ENCODE results near the gene TPRA1. TPM values are rescaled to one million over a fixed set of nuclear protein-coding genes. Genes with fewer than 3 reads are reported as not detected.

The TPRA1 gene
- total RNA-seq, 1 donor from 2014 or later: 18.6 TPM

DNA sequence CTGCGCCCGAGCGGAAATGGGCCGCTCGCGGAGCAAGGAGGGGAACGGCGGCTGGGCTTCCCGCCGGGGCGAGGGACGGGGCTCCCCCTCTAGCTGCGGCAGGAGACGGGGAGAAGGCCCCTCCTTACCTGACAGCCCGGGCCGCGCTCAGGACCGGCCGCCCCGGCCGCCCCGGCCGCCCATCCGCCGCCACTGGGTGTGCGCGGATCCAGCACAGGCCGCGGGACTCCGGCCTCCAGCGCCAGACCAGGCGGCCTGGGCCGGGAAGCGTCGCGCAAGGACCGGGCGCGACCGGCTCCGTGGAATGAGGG lies 296 bp downstream of the TPRA1 start:
- peak; percentile 40 for DNase-seq

DNA sequence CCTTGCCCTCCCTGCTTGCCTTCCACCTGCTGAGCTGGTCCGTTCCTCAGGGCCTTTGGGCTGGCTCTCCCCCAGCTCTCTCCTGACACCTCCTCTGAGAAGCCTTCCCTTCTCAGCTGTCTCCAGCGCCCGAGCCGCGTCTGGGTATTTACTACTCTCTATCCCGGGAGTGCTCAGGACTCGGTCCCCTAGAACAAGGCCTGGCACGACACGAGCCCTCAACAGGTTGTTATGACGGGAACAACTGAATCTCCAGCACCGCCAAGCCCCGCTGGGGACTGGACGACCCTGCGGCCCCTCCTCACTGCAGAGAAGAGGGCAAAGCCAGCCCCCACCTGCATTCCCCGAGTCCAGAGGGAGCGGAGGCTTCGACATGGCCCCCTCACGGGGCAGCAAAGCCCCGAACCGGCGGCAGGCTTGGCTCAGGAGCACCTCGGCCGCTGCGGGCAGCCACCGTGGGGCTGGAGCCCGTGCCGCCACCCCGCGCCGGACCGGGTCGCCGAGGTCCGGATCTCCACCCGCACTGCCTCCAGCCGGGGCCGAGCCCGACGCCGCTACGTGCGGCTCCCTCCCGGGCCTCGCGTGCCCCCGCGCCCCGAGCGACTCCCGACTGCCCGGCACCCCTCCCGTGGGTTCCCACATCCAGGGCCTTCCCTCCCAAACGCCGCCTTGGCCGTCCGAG lies 792 bp downstream of the TPRA1 start:
- no peak for DNase-seq

DNA sequence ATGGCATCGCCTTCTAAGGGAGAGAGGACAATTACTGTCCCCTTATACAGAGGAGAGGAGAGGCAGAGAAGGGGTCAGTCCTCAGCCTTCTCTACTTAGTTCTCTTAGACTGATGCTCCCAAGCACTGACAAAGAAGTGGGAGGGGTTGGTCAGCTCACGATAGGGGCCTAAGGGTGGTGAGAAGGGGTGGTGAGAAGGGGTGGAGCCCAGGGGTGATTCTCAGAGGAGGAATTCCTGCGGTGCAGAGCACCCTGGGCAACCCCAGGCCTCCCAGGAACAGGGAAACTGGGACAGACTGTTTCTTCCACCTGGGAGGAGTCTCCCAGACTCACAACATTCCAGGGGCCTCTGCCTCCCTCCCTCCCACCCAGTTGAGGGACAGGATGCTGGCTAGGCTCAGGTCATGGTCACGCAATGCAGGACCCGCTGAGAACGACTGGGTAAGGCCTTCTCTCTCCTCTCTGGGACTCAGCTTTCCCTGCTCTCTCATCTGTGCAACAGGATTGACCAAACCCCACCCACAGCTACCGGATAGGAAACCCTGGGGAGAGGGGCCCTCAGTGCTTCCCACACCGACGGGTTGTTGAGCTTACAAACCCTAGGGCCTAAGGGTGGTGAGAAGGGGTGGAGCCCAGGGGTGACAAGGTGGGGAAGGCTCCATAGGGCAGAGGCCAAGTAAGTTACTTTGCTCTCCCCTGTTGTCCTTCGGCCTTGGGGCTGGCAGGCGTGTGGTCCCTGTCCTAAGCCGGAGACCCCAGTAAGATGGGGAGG lies 1.5 kb downstream of the TPRA1 start:
- DNase-seq: no peak

DNA sequence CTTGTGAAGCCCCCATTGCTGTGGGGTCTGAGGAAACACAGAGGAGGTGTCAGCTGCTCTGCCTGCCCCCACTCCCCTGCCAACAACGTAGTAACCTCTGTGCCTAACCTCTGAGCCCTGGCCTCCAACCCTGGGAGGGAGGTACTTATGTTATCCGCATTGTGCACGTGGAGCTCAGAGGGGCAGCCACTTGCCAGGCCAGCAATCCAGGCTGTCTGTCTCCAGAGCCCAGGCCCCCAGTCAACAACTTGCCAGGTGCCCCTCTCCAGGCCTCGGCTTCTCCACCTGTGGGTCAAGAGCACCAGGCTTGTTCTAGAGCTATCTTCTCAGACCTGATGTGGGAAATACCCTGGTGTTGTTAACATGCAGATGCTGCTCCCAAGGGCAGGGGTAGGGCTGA lies 2.7 kb downstream of the TPRA1 start:
- no peak for DNase-seq

DNA sequence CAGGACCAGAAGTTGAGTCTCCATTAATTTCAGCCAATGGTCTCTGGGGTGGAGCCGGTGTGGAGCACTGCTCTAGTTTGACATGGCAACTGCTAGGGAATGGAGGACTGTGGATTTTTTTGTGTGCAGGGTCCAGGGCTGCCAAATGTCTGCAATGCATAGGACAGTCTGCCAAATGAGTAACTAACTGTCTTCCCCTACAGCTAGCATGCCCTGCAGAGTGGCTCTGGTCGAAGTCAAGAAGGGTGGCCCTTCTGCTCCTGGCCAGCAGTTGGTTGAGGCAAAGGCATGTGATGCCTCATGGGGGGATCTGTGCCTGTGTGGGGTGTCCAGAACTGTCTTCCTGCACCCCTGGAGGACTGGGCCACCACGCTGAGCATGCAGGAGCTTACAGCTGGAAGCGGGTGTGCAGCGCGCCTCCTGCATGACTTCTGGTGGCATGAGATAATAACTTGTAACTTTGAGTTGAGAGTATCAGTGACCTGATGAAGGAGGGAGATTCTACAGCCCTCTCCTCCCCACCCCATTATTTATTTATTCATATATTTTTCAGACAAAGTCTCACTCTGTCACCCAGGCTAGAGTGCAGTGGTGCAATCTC lies 4.6 kb downstream of the TPRA1 start:
- no peak for DNase-seq

DNA sequence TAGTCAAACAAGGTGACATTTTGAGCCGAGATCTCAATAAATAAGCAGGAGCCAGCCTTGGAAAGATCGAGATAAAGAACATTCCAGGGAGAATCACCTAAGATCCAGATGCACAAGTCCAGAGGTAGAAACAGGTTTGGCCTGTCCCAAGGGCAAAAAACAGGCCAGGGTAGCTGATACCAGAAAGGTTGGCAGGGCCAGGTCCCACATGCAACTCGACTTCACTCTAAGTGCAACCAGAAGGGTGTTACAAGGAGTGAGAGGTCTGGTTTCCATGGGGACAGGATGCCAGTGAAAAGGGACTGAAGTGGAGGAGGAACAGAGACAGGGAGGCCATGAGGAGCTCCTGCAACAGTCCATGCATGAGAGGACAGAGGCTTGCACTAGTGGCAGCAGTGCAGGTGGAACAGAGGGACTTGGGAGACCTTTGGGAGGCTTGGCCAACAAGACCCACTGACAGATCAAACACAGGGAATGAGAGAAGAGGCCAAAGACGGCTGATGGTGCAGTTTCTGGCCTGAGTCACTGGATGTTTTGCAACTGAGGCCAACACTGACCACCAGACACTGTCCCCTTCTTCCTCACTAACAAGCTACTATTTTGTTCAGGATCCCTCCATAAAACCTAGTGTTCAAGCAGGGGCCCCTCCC lies 5.2 kb downstream of the TPRA1 start:
- no peak for DNase-seq

DNA sequence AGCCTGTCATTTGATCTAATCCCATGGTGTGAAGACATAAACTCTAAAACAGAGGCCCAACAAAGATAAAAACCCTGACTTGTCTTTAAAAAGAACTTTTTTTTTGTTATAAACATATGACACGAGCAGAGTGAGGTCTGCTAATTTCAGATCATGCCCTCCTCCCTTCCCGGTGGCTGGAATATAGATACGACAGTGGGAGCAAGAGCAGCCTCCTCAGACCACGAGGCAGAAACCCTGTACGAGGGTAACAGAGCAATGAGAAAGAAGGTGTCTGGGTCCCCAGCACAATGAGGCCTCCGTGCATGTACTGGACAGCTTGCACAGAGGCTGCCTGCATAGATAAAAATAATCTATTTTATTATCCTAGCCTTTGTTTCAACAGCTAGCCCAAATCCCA lies 5.8 kb downstream of the TPRA1 start:
- DNase-seq: no peak

DNA sequence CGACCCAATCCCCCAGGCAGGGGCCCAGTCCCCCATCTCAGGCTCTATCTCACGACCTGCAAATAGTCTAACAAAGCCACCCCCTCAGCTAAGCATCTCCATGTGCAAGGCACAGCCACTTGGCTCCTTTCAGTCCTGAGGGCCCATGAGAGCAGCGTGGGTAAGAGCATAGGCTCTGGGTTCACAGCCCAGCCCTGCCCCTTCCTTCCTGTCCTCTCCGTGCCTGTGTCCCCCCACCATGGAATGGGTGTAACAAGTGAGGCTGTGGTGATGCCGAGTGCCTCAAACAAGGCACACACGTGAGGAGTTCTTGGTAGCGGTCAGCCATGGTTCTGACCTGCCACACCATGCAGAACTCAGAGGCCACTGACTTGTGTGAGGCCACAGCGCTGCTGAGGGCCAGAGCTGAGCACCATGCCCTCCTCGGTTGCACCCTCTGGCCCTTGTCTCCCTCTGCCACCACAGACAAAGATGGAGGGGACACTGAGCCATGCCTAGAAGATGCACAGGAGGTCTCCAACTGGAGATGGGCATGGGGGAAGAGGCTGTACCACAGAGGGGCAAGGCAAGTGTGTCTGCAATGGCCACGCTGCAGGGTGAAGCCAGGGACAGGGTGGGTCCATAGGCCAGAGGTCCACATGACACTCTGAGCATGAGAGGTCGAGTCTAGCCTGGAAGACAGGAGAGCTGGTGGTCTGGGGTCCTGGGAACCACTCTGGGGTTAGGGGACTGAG lies 10.0 kb downstream of the TPRA1 start:
- DNase-seq: no peak

DNA sequence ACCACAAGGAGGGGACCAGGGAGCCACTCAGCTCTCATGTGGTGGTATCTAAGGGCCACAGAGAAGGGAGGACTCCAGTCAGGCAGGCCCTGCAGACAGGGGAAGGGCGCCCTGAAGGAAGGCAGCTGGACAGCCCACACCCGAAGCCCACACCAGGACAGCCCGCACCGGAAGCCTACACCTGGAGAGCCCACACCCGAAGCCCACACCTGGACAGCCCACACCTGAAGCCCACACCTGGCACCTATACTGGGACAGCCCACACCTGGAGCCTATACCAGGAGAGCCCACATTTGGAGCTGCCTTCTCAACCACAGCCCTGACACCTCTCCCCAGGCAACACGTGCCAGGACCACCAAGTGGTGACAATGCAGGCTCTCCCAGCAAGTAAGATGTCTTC lies 11.7 kb downstream of the TPRA1 start:
- no peak for DNase-seq

DNA sequence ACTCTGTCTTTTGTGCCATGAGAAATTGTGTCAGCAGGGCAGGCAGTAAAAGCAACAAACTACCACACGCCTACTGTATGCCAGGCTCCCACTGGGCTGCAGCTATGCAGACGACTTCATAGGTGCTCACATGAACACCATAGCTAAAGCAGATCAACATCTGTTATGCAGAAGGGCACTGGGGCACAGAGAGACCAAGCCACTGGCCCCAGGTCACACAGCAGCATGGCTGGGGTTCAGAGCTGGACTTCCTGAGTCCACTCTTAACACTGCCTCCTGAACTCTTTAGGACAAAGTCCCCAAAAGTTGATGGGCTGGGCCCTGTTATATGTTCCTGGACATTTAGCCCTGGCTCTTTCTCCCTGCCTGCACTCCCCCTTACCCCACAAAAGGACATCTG lies 12.4 kb downstream of the TPRA1 start:
- DNase-seq: no peak

DNA sequence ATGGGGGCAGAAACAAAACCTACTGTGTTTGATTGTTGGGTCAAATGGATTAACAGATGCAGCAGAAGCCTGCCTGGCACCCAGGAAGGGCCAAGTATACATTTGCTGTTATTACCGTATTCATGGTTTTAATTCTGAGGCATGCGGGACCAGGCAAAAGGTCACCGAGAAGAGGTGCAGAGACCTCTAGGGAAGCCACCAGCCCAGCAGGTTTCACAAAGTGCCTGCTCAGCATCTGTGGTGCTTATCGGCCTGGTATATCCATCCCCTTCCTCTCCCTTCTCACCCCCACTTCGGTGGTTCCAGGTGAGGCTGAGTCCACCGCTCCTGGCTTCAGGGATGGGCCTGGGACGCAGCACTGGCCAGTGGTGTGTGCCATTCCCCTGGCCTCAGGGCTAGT lies 13.1 kb downstream of the TPRA1 start:
- no peak for DNase-seq

DNA sequence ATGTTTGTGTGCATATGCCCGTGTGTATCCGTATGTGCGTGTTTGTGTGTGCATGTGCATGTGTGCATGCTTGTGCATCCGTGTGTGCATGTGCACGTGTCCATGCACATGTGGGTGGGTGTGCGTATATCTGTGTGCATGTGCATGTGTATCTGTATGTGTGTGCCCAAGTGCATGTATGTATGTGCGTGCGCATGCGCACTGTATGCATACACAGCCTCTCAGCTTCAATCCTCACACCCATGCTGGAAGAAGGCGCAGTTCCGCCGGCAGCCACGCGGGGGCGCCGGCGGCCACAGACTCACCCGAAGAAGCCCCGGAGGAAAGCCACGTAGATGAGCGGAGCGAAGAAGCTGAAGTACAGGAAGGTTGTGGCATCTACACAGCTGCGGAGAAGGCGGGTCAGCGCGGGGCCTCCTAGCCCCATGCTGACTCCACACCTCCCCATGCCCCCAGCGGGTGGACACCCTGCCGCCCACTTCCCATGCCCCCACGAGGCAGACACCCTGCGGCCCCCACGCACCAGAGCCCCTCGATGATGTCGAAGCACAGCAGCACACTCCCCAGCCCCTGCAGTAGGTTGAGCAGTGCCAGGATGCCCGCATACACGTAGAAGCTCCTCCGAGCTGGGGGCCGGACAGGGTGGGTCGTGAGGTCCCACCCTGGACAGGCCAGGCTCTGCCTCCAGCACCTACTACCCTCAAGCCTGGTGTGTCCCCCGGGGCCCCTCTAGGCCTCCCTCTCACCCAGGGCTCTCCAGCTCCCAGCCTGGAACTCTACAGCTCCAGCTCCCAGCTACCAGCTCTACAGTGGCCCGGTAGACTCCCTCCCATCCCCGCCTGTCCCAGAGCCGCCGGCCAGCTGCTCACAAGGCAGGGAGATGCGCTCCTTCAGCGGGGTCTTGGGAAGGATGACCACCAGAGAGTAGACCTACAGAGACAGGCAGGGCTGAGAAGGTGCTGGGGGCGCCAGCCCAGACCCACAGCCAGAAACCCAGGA lies 15.4 kb downstream of the TPRA1 start:
- peak; percentile 86 for DNase-seq

DNA sequence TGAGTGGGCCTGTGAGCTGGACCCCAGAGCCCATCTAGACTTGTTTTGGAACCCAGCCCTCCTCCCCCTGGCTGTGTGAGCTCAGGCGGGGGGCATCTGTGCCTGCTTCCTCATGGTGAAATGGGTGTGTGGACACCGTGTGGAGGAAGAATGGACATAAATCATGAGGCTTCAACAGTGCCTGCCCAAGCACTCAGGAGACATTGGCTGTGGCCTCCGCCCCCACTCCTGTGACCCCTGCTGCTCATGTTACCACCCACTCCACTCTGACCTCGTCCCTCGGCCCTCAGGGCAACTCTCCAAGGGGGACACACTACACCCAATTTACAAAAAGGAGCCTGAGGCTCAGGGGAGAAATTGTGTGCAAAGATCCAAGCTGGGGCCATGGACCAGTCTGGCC lies 16.6 kb downstream of the TPRA1 start:
- no peak for DNase-seq

DNA sequence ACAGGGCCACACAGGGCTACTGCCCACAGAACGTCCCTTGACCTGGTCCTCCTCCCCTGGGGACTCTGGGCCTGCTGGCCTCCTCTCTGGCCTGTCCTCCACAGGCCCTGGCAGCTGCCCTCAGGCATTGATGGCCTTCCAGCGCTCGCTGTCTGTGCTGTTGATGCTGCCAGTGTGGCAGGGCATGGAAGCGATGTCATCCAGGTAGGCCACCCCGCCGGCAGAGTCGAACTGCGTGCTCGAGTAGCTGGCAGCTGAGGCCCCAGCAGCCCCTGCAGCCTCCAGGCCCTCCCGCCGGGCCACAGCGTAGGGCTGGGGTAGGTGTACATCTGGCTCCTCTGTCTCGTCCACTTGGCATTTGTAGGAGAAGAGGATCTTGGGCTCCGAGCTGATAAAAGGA lies 17.1 kb downstream of the TPRA1 start:
- no peak for DNase-seq

DNA sequence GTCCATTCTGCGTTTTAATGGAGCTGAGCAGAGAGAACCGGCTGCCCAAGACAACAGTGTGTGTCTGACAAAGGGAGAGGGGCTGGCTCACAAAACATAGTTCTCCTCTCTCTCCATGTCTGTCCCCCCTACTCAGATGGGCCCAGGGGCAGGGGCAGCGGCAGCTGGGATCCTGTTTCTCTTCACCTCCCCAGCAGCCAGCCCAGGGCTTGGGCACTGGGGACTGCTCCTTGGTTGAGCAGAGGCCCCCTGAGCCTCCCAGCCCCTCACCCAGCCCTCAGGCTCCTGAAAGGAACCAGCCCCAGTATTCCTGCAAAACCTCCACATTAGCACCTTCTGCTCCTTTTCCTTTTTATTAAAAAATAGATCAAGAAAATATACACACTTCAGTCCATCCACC lies 17.8 kb downstream of the TPRA1 start:
- DNase-seq: no peak

DNA sequence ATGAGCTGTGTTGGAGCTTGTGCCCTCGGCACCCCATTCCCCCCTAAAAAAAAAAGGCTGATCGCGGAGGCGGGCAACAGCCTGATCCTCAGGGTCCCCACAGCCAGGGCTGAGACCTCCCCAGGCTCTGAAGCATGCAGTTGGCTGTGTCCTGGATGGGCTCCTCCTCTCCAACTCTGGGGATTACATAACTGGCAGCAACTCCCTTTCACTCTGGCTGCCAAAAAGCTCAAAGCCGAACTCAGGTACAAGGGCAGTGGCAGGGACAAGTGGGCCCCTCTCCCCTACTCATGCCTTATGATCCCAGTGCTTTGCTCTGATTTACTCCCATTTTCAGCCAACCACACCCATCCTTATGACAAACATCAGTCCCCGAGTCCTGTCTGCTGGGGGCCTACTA lies 18.3 kb downstream of the TPRA1 start:
- DNase-seq: no peak

DNA sequence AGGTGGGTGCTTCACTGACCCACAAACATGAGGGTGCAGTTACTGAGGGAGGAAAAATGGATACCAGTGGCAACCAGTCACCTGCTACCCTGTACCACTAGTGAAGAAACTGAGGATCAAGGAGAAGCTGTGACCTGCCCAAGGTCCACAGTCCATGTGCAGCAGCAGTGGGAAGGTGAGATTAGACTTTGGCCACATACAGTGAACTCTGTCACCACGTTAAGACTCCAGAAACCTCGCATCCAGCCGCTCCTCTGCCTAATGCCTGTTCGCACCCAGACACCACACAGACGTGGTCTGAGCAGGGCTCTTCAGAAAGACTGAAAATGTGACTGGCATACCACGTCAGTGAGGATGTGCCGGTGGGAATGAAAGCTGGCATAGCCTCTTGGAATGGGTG lies 20.0 kb downstream of the TPRA1 start:
- DNase-seq: no peak

DNA sequence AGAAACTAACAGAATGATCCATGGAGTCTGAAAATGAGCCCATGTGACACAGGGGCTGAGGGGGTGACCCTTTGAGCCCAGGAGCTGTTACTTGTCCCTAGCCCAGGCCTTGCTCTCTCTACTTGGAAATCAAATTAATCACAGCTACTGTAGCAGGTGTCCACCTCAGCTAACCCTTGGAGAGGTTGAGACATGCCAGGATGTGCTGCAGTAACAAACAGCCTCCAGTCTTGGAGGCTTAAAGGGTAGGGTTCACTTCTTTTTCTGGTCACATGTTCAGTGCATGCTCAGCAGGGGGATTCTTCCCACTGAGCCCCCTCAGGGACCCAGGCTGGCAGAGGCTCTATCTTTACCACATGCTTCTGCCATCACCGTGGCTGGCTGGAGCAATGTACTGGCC lies 21.4 kb downstream of the TPRA1 start:
- no peak for DNase-seq

DNA sequence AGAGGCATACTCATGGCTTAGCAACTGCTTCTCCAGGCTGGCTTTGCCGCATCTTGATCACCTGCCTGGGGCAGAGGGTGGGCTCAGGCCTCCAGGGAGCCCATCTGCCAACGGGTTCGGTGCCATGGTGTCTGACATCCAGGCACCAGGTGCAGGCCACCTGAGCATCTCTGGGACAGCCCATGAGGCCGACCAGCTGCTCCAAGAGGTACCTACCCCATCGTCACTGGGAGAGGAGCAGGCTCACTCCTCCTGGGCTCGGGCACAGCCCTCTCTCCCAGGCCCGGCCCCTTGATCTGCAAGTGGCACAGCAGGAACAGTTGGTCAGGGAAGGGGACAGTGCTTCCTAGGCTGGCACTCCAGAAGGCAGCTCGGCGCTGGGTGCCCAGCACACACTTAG lies 21.9 kb downstream of the TPRA1 start:
- no peak for DNase-seq

DNA sequence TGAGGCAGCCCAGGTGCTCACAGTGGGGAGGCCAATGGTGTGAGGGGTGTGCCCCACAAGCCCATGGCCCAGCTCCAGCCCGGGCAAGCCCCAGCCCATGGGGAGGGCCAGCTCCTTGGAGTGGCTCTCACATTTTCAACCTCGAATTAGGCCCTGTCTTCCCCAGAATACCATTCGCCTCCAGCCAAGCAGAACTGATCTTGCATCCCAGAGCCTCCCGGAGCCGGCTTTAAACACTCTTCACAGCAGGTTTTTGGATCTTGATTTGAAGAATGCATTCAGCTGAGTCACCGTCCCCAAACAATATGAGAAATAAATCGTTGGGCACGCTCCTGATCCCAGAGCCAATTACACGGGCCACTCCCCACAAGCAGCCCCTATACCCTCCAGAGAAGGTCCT lies 23.7 kb downstream of the TPRA1 start:
- no peak for DNase-seq

DNA sequence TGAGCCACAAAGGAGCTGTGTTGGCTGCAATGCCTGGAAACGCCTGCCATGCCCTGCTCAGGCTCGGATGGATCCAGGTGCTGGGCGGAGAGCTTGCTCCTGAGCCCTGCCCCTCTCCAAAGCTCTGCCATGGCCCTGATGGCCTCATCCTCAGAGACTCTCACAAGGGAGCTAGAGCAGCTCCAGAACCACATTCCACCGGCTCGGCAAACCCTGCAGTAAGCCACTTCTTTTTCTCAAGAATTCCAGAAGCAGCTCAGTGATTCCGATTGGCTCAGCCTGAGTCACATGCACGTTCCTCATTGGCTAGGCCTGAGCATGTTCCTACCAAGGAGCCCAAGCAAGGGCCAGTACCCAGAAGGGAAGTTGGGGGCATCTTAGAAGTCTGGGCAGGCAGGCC lies 24.8 kb downstream of the TPRA1 start:
- no peak for DNase-seq

All from occipital lobe (tissue), 2 donors.